Mucosa of gallbladder (tissue), 1 donor: ENCODE data around the gene KCNAB2. TPM values are rescaled to one million over a fixed set of nuclear protein-coding genes. Genes with fewer than 3 reads are reported as not detected.

Experiments
- DNase-seq: peaks from one replicate; pipeline ENCODE4 v3.0.0-alpha.2; 2020; ENCODE audit warnings: low spot score
- total RNA-seq: library from RNA; stranded (reverse); gene quantifications from one replicate; pipeline ENCODE4 v1.2.1, GENCODE V29; 2021
- donor health status: DM: no; HTN: no; CAD: no.

Gene KCNAB2
- total RNA-seq, 1 donor from 2014 or later: 16.1 TPM

GRCh38 chr1:6148497-6149241, 103.0 kb downstream of the KCNAB2 start:
- peak; percentile 51 for DNase-seq

GRCh38 chr1:6149597-6149996, 103.9 kb downstream of the KCNAB2 start:
- DNase-seq: no peak

- DNase-seq: no peak
Observed at GRCh38 chr1:6150006-6150938, 104.6 kb downstream of the KCNAB2 start.

Other genes starting within 250 kb of the KCNAB2 start
- 20.6 TPM for gene NPHP4, start 53.5 kb upstream of the KCNAB2 start, total RNA-seq
- 0.23 TPM for gene CHD5, start 134.4 kb downstream of the KCNAB2 start, total RNA-seq
- gene RPL22, start 153.7 kb downstream of the KCNAB2 start, total RNA-seq: 282 TPM
- gene RNF207, start 160.2 kb downstream of the KCNAB2 start, total RNA-seq: 26.6 TPM
- gene ICMT, start 190.1 kb downstream of the KCNAB2 start, total RNA-seq: 52.9 TPM
- not detected for gene HES3, start 198.3 kb downstream of the KCNAB2 start, total RNA-seq
- gene GPR153, start 215.2 kb downstream of the KCNAB2 start, total RNA-seq: 14.8 TPM